Measurements from ENCODE around the gene RABGAP1L. TPM values are rescaled to one million over a fixed set of nuclear protein-coding genes. Genes with fewer than 3 reads are reported as not detected.

Gene RABGAP1L
- total RNA-seq, 6 experiments from 2014 or later = 11.7 to 23.1 (median 18.5) TPM

DNA sequence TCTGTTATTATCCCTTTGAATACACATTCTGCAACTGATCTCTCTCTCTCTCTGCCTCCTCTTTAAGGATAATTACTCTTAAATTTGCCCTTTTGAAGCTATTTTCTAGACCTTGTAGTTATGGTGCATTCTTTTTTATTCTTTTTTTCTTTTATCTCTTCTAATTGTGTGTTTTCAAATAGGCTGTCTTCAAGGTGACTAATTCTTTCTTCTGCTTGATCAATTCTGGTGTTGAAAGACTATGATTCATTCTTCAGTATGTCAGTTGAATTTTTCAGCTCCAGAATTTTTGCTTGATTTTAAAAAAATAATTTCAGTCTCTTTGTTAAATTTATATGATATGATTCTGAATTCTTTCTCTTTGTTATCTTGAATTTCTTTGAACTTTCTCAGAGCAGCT lies 192.8 kb downstream of the RABGAP1L start:
- Histone ChIP-seq H3K9me3 (no peaks in the 10 kb centered on the region), H3K4me1 (no peaks in the 10 kb centered on the region), H3K36me3 (no peaks in the 10 kb centered on the region), H3K4me3 (no peak overlapping the region), H3K27ac (no peak overlapping the region), H3K27me3 (no peaks in the 10 kb centered on the region)
- DNase-seq (no peak), ATAC-seq (no peak)
- intact Hi-C loops (cut with DNase I) = no loop called here
- no peak for TF ChIP-seq POLR2A (IDR thresholded peaks at IDR 0.05)
- TF ChIP-seq, protein P1, sequence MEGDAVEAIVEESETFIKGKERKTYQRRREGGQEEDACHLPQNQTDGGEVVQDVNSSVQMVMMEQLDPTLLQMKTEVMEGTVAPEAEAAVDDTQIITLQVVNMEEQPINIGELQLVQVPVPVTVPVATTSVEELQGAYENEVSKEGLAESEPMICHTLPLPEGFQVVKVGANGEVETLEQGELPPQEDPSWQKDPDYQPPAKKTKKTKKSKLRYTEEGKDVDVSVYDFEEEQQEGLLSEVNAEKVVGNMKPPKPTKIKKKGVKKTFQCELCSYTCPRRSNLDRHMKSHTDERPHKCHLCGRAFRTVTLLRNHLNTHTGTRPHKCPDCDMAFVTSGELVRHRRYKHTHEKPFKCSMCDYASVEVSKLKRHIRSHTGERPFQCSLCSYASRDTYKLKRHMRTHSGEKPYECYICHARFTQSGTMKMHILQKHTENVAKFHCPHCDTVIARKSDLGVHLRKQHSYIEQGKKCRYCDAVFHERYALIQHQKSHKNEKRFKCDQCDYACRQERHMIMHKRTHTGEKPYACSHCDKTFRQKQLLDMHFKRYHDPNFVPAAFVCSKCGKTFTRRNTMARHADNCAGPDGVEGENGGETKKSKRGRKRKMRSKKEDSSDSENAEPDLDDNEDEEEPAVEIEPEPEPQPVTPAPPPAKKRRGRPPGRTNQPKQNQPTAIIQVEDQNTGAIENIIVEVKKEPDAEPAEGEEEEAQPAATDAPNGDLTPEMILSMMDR (IDR thresholded peaks at IDR 0.05) = no peak

DNA sequence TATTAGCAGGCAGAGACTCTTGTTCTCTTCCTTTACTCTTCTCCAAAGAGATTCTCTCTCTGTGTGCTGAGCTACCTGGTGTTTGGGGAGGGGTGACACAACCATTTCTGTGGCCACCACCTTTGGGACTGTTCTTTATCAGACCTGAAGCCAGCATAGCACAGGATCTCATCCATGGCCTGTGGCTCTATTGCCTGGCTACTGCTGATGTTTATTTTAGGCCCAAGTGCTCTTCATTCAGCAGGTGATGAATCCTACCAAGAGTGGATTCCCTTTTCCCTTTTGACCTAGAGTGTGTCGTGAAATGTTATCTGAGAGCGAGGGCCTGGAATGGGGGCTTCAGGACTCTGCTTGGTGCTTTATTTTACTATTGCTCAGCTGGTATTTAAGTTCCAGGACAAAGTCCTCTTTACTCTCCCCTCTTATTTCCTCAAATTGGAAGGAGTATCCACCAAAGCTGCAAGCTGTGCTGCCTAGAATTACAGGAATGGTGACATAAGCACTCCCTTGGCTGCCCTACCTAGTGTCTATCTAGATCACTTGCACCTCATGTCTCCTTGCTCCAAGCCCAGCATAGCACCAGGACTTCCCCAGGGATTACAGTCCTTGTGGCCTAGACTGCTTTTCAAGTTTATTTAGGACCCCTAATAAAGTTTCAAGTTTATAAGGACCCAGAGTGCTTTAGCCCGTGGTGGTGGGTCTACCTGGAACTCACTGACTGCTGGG lies 193.7 kb downstream of the RABGAP1L start:
- no peak overlapping the region for H3K4me3 ChIP-seq
- DNase-seq = no peak
- TF ChIP-seq, protein P1 (IDR thresholded peaks at IDR 0.05) = no peak
- no peak for TF ChIP-seq POLR2A (IDR thresholded peaks at IDR 0.05)
- H3K4me1 ChIP-seq = no peaks in the 10 kb centered on the region
- no peaks in the 10 kb centered on the region for H3K27me3 ChIP-seq
- 92% methylated on average over 2 of the region's 3 CpGs for WGBS (ENCODE audit: insufficient coverage, low coverage, low lambda C conversion rate, missing lambda C conversion rate)
- no peak overlapping the region for H3K27ac ChIP-seq
- no peak for ATAC-seq
- intact Hi-C loops (cut with DNase I) = no loop called here
- no peaks in the 10 kb centered on the region for H3K9me3 ChIP-seq
- H3K36me3 ChIP-seq = no peaks in the 10 kb centered on the region

DNA sequence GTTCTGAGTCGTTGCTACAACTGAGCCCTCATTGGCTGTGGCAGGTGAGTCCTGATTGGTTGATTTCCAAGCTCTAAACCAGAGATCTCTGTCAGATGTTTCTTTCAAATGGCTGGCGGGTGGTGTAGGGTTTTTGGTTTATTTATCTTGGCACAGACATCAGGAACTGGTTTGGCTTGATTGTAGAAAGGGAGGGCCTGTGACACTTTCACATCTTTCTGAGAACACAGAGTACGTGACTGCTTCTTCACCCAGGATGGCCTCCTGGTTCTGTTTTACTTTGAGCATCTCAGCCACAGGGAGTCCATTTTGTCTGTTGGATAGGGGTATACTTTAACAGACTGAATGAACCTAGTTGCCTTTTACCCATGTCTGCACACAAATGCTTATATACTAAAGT lies 199.0 kb downstream of the RABGAP1L start:
- H3K27me3 ChIP-seq = no peaks in the 10 kb centered on the region
- intact Hi-C loops (cut with DNase I) = no loop called here
- DNase-seq (no peak), ATAC-seq (peak in 3 of 4 donors; percentile 40 to 82 (median 78))
- 64% methylated on average over 3 of the region's 3 CpGs for WGBS (ENCODE audit: insufficient coverage, low coverage, low lambda C conversion rate, missing lambda C conversion rate)
- H3K27ac ChIP-seq = no peak overlapping the region
- H3K4me3 ChIP-seq = no peak overlapping the region
- H3K36me3 ChIP-seq = no peaks in the 10 kb centered on the region
- H3K4me1 ChIP-seq = no peaks in the 10 kb centered on the region
- TF ChIP-seq, protein P1 (IDR thresholded peaks at IDR 0.05) = no peak
- TF ChIP-seq POLR2A (IDR thresholded peaks at IDR 0.05) = no peak
- no peaks in the 10 kb centered on the region for H3K9me3 ChIP-seq

DNA sequence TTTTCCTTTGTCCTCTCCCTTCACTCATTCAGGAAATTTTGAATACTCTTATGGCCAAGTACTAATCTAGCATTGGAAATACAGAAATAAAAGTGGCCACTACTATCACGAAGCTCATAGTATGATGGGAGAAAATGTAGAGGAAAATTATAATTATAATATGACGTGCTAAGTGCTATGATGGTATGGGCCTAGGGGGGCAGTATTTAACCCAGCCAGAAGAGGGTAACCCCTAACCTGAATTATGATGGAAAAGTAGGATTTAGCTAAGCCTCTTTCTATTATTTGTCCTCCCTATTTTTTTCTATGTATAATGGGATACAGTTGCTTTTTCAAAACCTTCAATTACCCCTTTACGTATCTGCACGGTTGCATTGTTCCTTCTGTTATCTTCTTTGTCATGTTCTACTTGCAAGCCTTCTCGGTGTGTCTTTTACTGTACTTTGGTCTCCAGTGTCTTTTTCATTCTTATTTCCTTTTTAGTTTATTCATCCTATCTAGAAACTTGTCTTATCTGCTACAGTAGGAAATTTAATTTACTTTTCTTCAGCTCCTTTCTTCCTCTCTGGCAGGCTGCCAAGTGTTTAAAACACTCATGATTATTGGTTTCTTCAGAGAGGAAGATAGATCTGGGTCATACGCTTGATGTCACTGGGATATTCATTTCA lies 199.6 kb downstream of the RABGAP1L start:
- Histone ChIP-seq H3K4me3 (no peak overlapping the region), H3K27ac (no peak overlapping the region), H3K27me3 (no peaks in the 10 kb centered on the region), H3K9me3 (no peaks in the 10 kb centered on the region), H3K4me1 (no peaks in the 10 kb centered on the region), H3K36me3 (no peaks in the 10 kb centered on the region)
- intact Hi-C loops (cut with DNase I) = no loop called here
- no peak for TF ChIP-seq POLR2A (IDR thresholded peaks at IDR 0.05)
- TF ChIP-seq, protein P1 (IDR thresholded peaks at IDR 0.05) = no peak
- ATAC-seq (no peak), DNase-seq (no peak)
- 85% methylated on average over 6 of the region's 6 CpGs for WGBS (ENCODE audit: insufficient coverage, low coverage, low lambda C conversion rate, missing lambda C conversion rate)

All from right lobe of liver (tissue), 6 donors.